MG63 (cell line): Measurements from ENCODE around the gene GZF1. TPM values are rescaled to one million over a fixed set of nuclear protein-coding genes. Genes with fewer than 3 reads are reported as not detected.

Source experiments
- DNase-seq: peaks from one replicate; pipeline ENCODE4 v3.0.0-alpha.2; 2020
- H3K27me3 ChIP-seq: fragments of 250-450 bp; sonication (Bioruptor Pico); 2 replicates; pipeline ENCODE4 v1.5.1; 2020; ENCODE audit warnings: mild to moderate bottlenecking, moderate library complexity
- H3K36me3 ChIP-seq: fragments of 250-450 bp; sonication (Bioruptor Pico); 2 replicates; pipeline ENCODE4 v1.5.1; 2020; ENCODE audit warnings: mild to moderate bottlenecking, moderate library complexity
- H3K4me3 ChIP-seq: fragments of 250-450 bp; sonication (Bioruptor Pico); 2 replicates; pipeline ENCODE4 v1.5.1; 2020; ENCODE audit warnings: mild to moderate bottlenecking, moderate library complexity
- H3K9me3 ChIP-seq: fragments of 250-450 bp; sonication (Bioruptor Pico); 2 replicates; pipeline ENCODE4 v1.5.1; 2020; ENCODE audit warnings: mild to moderate bottlenecking, moderate library complexity
- total RNA-seq: library from RNA; depleted of rRNA; stranded (reverse); fragments of >200 nt; shearing (Covaris generic); gene quantifications from 2 replicates; pipeline ENCODE4 v1.2.3, GENCODE V29; 2014; ENCODE audit warnings: low replicate concordance; rRNA removed

GZF1 gene
- total RNA-seq, result 7.2 and 8.2 TPM in 2 replicates

DNA sequence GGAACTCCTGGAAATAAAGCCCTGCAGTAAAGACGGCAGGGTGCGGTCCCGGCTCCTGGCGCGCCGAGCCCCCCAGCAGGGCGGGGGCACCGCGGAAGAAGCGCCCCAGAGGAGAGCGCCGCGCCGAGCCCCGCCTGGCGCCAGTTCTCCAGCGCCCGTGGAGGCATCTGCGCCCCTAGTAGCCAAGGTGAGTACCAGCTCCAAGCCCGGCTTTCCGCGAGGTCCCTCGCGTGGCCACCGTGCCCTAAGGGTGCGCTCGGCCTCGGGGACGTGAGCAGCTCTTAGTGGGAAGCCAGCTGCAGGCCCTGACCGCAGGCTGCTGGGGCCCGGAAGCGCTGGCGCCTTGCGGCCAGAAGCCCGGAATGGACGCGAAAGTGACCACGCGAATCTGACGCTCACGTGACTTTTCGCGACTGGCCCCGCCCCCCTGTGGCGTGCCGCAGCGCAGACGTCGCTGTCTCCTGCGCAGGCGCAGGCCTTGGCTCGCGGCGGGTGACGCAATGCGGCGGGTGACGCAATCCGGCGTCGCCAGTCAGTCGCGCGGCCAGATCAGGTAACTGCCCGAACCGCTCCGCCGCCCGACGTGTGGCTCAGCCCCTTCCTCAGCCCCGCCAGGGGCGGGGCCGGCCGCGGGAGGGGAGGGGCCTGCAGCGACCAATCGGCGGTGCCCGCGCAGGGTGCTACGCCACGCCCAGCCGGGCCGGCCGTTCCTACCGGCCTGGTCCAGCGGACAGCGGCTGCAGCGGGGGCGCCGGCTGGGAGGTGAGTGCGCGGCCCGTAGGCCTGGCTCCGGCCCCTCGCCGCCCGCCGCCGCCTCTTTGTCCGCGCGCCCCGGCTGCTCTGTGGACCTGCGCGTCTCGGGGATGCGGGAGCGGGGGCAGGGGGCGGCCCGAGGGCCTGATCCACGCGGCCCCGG is at the start of gene GZF1:
GZF1 (plus strand) TSS at position 707 of the 916 bp plus-strand sequence. CDS start 2,202 bp downstream, outside the sequence.
- Histone ChIP-seq H3K27me3 (no peaks in the 10 kb centered on the region), H3K9me3 (no peaks in the 10 kb centered on the region), H3K4me3 (peak within 1 kb of the TSS; percentile 66), H3K36me3 (peaks cover 10% of the 10 kb centered on the region)
- DNase-seq, result peak; percentile 91

DNA sequence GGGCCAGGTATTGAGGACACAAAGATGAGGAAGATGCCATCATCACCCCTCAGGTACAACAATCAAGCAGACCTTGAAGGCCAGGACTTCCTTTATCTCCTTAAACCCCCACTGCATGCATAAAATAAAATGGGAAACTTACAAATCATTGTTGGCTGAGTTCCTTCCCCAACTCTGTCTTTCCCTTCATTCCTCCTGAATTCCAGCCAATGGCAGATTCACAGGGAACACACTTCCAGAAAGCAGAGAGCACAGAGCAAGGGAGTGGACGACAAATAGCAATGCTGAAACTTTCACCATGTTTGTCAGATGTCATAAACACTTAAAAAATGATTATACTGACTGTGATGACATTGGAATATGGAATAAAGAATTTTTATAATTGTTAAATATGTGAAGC is 48.7 kb upstream of the GZF1 start:
- Histone ChIP-seq H3K36me3 (no peaks in the 10 kb centered on the region), H3K9me3 (no peaks in the 10 kb centered on the region), H3K27me3 (no peaks in the 10 kb centered on the region), H3K4me3 (no peak overlapping the region)
- DNase-seq, result no peak

DNA sequence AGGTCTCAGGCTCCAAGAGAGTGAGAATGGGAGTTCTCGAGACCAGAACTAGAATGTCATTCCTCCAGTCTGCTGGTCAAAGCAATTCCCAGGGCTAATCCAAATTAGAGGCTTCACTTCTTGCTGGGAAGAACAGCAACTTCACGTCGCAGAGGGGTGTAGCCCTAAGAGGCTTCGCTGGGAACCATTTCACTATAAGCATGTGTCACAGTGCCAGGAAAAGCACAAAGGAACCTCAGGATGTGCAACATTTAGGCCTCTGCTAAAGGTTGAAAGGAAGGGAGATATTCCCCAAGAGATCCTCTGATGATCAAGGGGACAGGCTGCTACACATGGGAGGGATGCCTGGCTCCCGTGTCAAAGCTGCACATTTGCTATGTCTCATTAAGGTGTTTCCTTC is 47.3 kb upstream of the GZF1 start:
- no peaks in the 10 kb centered on the region for H3K36me3 ChIP-seq
- no peaks in the 10 kb centered on the region for H3K27me3 ChIP-seq
- H3K4me3 ChIP-seq, result no peak overlapping the region
- no peaks in the 10 kb centered on the region for H3K9me3 ChIP-seq
- DNase-seq, result no peak

DNA sequence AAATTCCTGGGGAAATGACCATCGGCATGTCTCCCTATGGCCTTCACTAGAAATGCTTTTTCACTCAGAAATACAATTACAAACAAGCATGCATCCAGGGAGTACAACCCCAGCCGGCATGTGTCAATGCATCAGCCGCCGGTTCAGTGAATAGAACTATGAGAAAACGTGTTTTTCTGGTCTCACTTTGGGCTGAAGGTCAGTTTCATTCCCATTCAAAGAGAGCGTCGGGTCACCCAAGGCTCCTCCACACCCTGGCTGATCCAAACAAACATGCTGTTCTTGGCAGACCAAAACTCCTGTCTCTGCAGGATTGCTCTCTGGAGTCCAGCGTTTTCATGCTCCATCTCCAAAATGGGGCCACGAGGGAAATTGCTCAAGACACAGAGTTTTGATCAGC is 46.9 kb upstream of the GZF1 start:
- Histone ChIP-seq H3K27me3 (no peaks in the 10 kb centered on the region), H3K36me3 (no peaks in the 10 kb centered on the region)

DNA sequence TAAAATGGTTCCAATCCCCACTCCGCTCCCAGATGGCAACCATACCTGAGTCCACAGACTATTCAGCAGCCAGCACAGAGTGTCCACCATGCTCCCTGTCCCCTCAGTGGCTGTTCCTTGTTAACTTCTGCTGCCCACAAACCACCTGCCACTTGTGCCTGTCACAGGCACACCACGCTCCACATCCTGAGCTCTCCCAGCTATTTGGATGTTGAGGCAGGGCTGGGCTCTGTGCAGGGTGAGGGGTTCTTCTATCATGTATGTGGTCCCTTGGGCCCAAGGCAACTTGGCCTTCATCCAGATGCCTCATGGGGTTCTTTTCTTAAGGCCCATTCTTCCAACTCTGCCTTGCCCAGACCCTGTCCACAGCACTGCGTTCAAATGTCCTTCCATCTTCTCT is 45.4 kb upstream of the GZF1 start:
- no peak for DNase-seq

More for the DNA sequence above, 46.9 kb upstream of the GZF1 start:
- Histone ChIP-seq H3K4me3 (no peak overlapping the region), H3K9me3 (no peaks in the 10 kb centered on the region)
- DNase-seq, result no peak

DNA sequence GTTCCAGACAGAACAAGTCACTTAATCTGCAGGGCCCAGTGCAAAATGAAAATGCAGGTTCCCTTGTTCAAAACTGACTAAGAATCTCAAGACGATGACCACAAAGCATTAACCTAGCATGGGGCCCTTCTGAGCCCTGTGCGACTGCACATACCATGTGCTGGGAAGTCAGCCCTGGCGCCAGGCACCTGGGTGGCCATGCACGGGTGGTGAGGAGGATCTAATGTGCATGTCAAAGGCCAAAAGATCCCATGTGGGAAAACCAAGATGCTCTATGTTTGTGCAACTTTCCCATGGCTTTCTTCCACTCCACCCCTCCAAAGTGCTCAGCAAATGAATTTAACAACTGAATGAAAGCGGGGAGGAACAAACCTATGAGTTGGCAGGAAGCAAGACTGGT is 44.9 kb upstream of the GZF1 start:
- no peak overlapping the region for H3K4me3 ChIP-seq
- no peaks in the 10 kb centered on the region for H3K27me3 ChIP-seq
- no peaks in the 10 kb centered on the region for H3K9me3 ChIP-seq
- DNase-seq, result no peak
- no peaks in the 10 kb centered on the region for H3K36me3 ChIP-seq

More for the DNA sequence above, 45.4 kb upstream of the GZF1 start:
- H3K9me3 ChIP-seq, result no peaks in the 10 kb centered on the region
- H3K27me3 ChIP-seq, result no peaks in the 10 kb centered on the region
- no peak overlapping the region for H3K4me3 ChIP-seq
- H3K36me3 ChIP-seq, result no peaks in the 10 kb centered on the region

DNA sequence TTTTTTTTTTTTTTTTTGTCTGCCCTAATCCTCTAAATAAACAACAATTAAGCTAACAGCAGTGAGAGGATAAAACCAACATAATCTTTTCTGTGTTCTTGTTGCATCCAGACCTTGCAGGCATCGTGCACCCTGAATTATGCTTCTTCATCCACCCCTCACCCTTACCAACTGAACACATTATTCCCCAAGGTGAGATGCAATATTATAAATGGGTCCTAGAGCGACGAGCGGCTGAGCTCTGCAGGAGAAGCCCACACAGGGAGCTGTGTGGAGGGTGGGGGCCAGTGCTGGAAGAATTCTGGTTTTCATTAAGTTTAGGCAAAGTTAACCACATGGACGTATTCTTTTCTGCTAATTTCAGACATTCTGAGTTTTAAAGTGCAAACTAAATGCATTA is 43.6 kb upstream of the GZF1 start:
- H3K36me3 ChIP-seq, result no peaks in the 10 kb centered on the region

DNA sequence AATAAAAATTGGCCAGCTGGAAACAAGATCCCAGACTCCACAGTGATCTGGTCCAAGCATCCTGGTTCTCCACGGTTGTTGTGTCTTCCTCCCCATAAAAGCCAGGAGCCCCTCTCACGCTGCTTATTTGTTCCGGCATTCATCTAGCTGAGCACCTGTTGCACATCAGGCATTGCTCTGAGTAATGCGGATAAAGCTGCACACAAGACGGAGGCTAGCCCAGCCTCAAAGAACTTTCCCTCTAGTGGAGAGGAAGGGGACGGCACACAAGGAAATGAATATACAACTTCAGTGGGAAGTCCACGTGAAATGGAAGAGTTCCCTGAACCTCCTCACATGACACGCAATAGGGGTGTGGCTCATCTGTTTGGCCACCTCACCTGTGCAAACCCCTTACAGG is 41.7 kb upstream of the GZF1 start:
- no peak for DNase-seq
- no peaks in the 10 kb centered on the region for H3K36me3 ChIP-seq
- no peaks in the 10 kb centered on the region for H3K9me3 ChIP-seq
- no peak overlapping the region for H3K4me3 ChIP-seq
- no peaks in the 10 kb centered on the region for H3K27me3 ChIP-seq

More for the DNA sequence above, 43.6 kb upstream of the GZF1 start:
- no peak overlapping the region for H3K4me3 ChIP-seq
- DNase-seq, result no peak
- no peaks in the 10 kb centered on the region for H3K9me3 ChIP-seq
- no peaks in the 10 kb centered on the region for H3K27me3 ChIP-seq

DNA sequence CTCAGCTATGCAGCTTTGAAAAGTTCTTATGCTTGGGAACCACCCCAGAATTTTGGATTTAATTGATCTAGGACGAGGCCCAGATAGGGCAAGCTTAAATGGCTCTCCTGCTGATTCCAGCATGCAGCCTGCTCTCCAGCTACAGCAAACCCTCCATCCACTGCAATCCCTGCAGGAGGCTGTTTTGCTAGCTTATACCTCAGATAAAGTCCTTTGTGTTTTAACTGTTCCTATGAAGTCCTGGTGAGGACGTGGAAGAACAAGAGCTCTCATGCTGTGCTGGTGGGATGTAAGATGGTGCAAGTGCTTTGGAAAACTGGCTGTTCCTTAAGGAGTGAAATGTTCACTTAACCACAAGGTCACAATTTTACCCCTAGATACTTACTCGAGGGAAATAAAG is 36.9 kb upstream of the GZF1 start:
- no peaks in the 10 kb centered on the region for H3K36me3 ChIP-seq
- no peaks in the 10 kb centered on the region for H3K9me3 ChIP-seq
- H3K27me3 ChIP-seq, result no peaks in the 10 kb centered on the region
- H3K4me3 ChIP-seq, result no peak overlapping the region
- no peak for DNase-seq

DNA sequence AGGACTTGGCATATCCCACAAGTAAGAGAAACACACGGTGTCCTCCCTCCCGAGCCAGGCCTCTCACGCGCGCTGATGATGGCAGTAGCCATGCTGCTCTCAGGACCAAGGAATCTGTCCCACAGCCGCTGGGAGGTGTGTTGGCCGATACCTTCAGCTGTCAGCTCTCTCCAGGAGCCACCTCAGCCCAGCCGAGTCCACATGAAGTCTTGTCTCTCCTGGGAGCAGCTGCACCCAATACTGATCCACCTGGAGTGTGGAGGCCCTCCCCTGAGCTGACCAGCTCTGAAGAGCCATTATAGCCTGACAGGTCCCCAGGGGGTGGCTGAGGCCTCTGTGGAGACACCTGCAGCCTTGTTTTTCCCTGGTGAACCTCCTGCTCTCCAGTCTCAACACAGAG is 35.2 kb upstream of the GZF1 start:
- Histone ChIP-seq H3K27me3 (no peaks in the 10 kb centered on the region), H3K36me3 (no peaks in the 10 kb centered on the region), H3K4me3 (no peak overlapping the region), H3K9me3 (no peaks in the 10 kb centered on the region)
- DNase-seq, result no peak

DNA sequence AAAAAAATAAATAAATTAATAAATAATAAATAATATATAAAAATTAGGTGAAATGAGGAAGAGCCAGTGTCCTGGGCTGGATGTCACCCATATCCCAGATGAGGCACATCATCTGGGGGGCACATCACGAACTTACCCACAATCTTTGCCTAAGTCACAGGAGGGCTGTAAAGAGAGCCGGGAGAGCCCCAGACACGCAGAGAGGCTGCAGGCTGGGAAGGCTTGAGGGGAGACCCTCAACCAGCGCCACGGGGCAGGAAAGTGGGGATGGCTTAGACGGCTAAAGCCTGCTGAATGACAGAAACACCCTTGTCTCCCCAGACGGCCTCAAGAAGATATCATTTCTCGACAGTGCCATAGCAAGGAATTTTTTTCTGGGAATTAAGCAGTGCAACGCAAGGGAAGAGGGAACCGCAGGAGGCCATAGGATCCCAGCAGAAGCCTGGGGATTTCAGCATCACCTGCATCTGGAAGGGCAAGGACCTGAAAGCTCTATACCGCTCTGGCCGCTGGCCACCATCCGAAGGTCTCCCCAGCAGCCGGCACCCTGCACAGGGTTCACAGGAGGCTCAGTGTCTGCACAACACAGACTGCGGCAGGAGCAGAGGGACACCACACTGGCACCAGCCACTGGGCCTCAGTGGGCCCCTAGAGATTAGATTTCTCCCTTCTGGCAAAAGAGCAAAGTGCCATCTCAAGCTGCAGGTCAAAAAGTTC is 34.2 kb upstream of the GZF1 start:
- Histone ChIP-seq H3K36me3 (no peaks in the 10 kb centered on the region), H3K9me3 (no peaks in the 10 kb centered on the region), H3K4me3 (no peak overlapping the region), H3K27me3 (no peaks in the 10 kb centered on the region)
- no peak for DNase-seq

DNA sequence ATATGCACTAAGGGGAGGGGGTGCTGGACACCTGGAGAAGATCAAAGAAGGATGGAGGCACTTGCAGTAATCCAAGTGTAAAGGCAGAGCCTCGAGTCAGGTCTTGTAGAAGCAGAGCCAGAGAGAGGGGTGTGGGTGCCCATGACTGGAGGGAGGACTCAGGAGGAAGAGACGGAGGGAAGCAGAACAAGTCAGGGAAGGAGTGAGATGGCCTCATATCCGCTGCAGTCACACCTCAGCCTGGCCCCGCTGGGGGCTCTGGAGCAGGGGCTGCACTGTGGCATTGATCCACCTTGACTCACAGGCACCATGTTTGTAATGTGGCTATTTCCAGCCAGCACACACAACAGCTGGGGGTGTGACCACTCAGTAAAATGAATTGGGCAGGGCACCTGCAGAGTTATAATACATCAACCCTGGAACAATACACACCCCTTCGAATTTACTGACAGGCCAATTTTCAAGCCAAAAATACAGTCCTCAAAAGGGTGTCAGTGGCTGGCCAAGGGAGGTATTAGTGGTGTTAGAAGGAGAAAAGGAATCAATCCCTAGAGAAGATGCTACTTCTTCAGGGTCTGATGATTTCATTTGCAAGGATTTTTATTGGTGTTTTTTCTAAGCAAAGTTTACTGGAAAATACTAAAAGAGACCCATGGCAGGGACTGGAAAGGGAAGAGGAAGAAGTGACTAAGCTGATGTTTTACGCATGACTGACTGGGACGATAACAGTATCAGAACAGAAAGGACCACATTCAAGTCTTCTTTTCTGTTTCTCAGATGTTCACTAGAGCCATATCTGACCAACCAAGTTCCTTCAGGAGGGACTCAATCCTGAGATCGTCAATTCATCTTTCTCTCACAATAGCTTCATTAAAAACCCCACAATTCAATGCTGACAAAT is 30.3 kb upstream of the GZF1 start:
- no peaks in the 10 kb centered on the region for H3K27me3 ChIP-seq
- H3K9me3 ChIP-seq, result no peaks in the 10 kb centered on the region
- DNase-seq, result no peak
- H3K36me3 ChIP-seq, result no peaks in the 10 kb centered on the region
- no peak overlapping the region for H3K4me3 ChIP-seq

DNA sequence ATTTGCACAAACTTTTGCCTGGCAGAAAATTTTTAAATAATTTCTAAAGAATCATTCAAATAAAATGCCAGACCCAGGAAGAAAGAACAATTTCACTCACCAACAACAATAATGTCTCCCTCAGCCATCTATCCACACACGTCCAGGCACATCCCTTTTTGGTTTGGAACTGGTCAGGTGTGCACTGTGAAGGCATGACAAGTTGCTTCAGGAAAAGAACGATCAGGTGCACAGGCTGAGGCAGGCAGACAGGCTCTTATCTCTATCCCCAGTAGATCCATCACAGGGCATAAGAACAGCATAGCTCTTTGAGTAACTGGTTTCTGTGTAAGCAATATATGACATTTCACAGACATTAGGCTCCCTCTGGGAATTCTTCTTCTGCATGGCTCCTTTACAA is 29.5 kb upstream of the GZF1 start:
- H3K27me3 ChIP-seq, result no peaks in the 10 kb centered on the region
- H3K36me3 ChIP-seq, result no peaks in the 10 kb centered on the region
- no peak for DNase-seq
- no peaks in the 10 kb centered on the region for H3K9me3 ChIP-seq
- H3K4me3 ChIP-seq, result no peak overlapping the region

DNA sequence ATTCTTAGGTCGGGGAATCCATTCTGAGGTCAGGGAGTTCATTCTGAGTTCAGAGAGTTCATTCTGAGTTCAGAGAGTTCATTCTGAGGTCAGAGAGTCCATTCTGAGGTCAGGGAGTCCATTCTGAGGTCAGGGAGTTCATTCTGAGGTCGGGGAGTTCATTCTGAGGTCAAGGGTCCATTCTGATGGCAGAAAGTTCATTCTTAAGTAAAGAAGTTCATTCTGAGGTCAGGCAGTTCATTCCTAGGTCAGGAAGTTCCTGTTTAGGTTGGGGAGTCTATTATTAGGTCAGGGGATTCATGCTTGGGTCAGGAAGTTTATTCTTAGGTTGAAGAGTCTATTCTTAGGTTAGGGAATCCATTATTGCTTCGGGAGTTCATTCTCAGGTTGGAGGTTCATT is 27.9 kb upstream of the GZF1 start:
- H3K9me3 ChIP-seq, result no peaks in the 10 kb centered on the region
- no peak overlapping the region for H3K4me3 ChIP-seq
- no peak for DNase-seq
- H3K27me3 ChIP-seq, result no peaks in the 10 kb centered on the region
- no peaks in the 10 kb centered on the region for H3K36me3 ChIP-seq

DNA sequence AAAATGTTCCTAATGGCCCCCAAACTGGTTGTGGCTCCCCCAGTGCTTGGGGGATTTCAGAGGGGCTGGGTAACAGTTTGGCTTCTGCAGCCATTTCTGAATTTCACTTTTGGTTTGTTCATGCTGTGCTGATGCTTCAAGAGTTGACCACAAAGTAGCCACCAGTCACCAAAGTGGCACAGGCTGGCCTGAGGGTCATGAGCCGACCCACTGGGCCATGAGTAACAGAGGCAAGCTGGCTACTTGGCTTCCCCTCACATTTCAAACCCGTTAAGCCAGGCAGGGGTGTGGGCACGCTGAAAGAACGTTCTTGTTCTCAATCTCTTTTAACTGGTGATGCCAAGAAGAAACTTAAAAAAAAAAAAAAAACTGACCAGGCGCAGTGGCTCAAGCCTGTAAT is 26.5 kb upstream of the GZF1 start:
- Histone ChIP-seq H3K27me3 (no peaks in the 10 kb centered on the region), H3K36me3 (no peaks in the 10 kb centered on the region), H3K9me3 (no peaks in the 10 kb centered on the region), H3K4me3 (no peak overlapping the region)
- no peak for DNase-seq

DNA sequence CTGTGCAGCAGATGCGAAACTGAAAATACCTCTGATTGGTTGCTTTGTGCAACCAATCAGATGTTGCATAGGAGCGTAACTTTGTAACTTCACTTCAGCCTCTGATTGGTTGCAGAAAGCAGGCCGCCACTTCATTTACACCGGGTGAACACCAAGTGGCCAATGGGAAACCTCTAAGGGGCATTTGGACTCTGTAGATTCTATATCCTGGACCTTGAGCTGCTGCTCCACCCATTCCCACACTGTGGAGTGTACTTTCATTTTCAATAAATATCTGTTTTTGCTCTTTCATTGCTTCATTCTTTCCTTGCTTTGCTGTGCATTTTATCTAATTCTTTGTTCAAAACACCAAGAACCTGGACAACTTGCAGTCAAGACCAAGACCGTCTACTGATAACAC is 25.5 kb upstream of the GZF1 start:
- Histone ChIP-seq H3K9me3 (no peaks in the 10 kb centered on the region), H3K36me3 (no peaks in the 10 kb centered on the region), H3K27me3 (no peaks in the 10 kb centered on the region), H3K4me3 (no peak overlapping the region)
- no peak for DNase-seq

DNA sequence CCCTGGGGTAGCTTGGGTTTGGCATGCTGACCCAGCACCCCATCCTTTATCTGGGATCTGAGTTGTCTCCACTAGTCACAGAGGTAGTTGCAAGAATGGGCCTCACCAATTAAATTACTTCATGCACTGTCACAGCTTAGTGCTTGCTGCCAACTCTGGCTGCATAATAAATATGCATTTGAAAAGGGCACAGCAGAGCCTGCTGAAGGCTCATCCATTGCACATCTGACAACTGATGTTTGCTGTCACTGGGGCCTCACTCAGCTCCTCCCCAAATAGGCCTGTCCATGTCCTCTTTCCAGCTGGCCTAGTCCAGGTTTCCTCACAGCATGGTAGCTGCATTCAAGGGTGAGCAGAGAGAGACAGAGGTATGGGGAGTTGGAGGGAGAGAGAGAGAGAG is 24.7 kb upstream of the GZF1 start:
- no peaks in the 10 kb centered on the region for H3K27me3 ChIP-seq
- H3K36me3 ChIP-seq, result no peaks in the 10 kb centered on the region
- H3K9me3 ChIP-seq, result no peaks in the 10 kb centered on the region
- DNase-seq, result no peak
- H3K4me3 ChIP-seq, result no peak overlapping the region
